GM23338 (cell line): ENCODE measurements around the gene NR3C1.

Experiments used
- CREB1 ChIP-seq: fragments of 250-450 bp; sonication (Bioruptor Pico); IDR thresholded peaks from 2 replicates; pipeline ENCODE4 v1.5.0; 2020; ENCODE audit warnings: low read depth, mild to moderate bottlenecking, moderate library complexity
- EZH2 ChIP-seq: fragments of 200-600 bp; sonication (generic); IDR thresholded peaks from one replicate; pipeline ENCODE4 v1.8.0; 2017; ENCODE audit warnings: antibody characterized with exemption, mild to moderate bottlenecking, low read depth; ENCODE audit not compliant: unreplicated experiment
- EZH2phosphoT487 ChIP-seq: fragments of 200-600 bp; sonication (generic); IDR thresholded peaks from one replicate; pipeline ENCODE4 v1.8.1; 2018; ENCODE audit warnings: antibody characterized with exemption; ENCODE audit not compliant: unreplicated experiment
- POLR2AphosphoS5 ChIP-seq: IDR thresholded peaks from 2 replicates; pipeline ENCODE4 v1.6.1; 2016; ENCODE audit warnings: antibody characterized with exemption, low read depth
- ZNF331 ChIP-seq: fragments of 250-450 bp; sonication (Bioruptor Pico); IDR thresholded peaks from 2 replicates; pipeline ENCODE4 v1.5.0; 2020; ENCODE audit warnings: low read depth, mild to moderate bottlenecking, moderate library complexity
- TF ChIP-seq, protein P1 (sequence below), 2 experiments: fragments of 200-600 bp in 1 of 2; sonication (generic) in 1 of 2; conservative IDR thresholded peaks; 2 replicates each; pipeline versions ENCODE4 v1.5.1 to v1.6.1; 2016 to 2017; ENCODE audit warnings: antibody characterized with exemption in 2 of 2, low read depth in 2 of 2, mild to moderate bottlenecking in 2 of 2, moderate library complexity in 1 of 2

DNA sequence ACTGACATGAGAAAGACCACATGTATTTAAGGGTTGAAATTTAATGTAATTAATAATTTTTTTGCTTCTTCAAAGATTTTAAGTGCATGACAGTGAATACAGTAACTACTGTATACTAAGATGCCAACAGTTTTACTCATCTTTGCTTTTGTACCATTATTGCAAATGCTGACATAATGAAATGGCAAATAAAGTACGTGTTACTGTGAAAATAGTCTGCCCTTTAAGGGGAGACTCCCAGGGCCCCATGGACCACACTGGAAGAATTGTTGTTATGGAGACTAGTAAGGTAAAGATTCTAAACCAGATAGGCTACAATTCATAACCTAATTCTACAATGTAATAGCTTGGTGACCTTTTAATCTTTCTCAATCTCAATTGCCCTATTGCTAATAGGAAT lies 84.7 kb downstream of the NR3C1 start:
- TF ChIP-seq ZNF331 (no peak), EZH2phosphoT487 (no peak), CREB1 (no peak), POLR2AphosphoS5 (no peak), EZH2 (no peak)
- TF ChIP-seq, protein P1, sequence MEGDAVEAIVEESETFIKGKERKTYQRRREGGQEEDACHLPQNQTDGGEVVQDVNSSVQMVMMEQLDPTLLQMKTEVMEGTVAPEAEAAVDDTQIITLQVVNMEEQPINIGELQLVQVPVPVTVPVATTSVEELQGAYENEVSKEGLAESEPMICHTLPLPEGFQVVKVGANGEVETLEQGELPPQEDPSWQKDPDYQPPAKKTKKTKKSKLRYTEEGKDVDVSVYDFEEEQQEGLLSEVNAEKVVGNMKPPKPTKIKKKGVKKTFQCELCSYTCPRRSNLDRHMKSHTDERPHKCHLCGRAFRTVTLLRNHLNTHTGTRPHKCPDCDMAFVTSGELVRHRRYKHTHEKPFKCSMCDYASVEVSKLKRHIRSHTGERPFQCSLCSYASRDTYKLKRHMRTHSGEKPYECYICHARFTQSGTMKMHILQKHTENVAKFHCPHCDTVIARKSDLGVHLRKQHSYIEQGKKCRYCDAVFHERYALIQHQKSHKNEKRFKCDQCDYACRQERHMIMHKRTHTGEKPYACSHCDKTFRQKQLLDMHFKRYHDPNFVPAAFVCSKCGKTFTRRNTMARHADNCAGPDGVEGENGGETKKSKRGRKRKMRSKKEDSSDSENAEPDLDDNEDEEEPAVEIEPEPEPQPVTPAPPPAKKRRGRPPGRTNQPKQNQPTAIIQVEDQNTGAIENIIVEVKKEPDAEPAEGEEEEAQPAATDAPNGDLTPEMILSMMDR (conservative IDR thresholded peaks at IDR 0.05; ENCODE audit: low read depth in 2 of 2) = no peak
